HEK293T (cell line): Measurements from ENCODE around the gene TMEM186.
"Not testable (repeated sequence)": the region's sequence is repeated elsewhere in the genome, so short reads cannot be mapped to it uniquely, and the experiment has no call there.

ENCODE experiments used
- CTCF ChIA-PET: fragments of 350-600 bp; formaldehyde crosslinking; extraction: SDS; loops from one replicate; lab custom pipeline; 2021; ENCODE audit warnings: antibody characterized with exemption, inconsistent platforms; lab: Yijun Ruan, JAX
- POLR2A ChIA-PET: fragments of 350-600 bp; formaldehyde crosslinking; extraction: SDS; loops from one replicate; lab custom pipeline; 2020; ENCODE audit warnings: antibody characterized with exemption, inconsistent platforms; lab: Yijun Ruan, JAX
- DNase-seq: peaks from one replicate; pipeline ENCODE4 v3.0.0; 2012; ENCODE audit warnings: mixed read lengths; ENCODE audit errors: extremely low spot score
- ARNT ChIP-seq: fragments of 450-650 bp; IDR thresholded peaks from 2 replicates; pipeline ENCODE4 v1.6.1; 2017; ENCODE audit warnings: mild to moderate bottlenecking
- BHLHE40 ChIP-seq: fragments of 450-650 bp; IDR thresholded peaks from 2 replicates; pipeline ENCODE4 v1.6.1; 2016; ENCODE audit warnings: mild to moderate bottlenecking, moderate library complexity, borderline replicate concordance
- CTBP1 ChIP-seq: fragments of 450-650 bp; IDR thresholded peaks from 2 replicates; pipeline ENCODE4 v1.6.1; 2016; ENCODE audit warnings: borderline replicate concordance
- ELF4 ChIP-seq: fragments of 450-650 bp; IDR thresholded peaks from 2 replicates; pipeline ENCODE4 v1.6.1; 2017; ENCODE audit warnings: antibody characterized with exemption
- FOXA1 ChIP-seq: fragments of 450-650 bp; IDR thresholded peaks from 2 replicates; pipeline ENCODE4 v1.6.1; 2016; ENCODE audit warnings: mild to moderate bottlenecking
- FOXK2 ChIP-seq: fragments of 450-650 bp; IDR thresholded peaks from 2 replicates; pipeline ENCODE4 v1.6.1; 2016; ENCODE audit warnings: mild to moderate bottlenecking
- FOXM1 ChIP-seq: fragments of 450-650 bp; IDR thresholded peaks from 2 replicates; pipeline ENCODE4 v1.6.1; 2017; ENCODE audit warnings: mild to moderate bottlenecking, borderline replicate concordance
- HDGF ChIP-seq: fragments of 450-650 bp; IDR thresholded peaks from 2 replicates; pipeline ENCODE4 v1.6.1; 2017; ENCODE audit warnings: antibody characterized with exemption, borderline replicate concordance
- L3MBTL2 ChIP-seq: fragments of 450-650 bp; conservative IDR thresholded peaks from 2 replicates; pipeline ENCODE4 v1.6.1; 2016; ENCODE audit warnings: mild to moderate bottlenecking
- LEF1 ChIP-seq: fragments of 450-650 bp; IDR thresholded peaks from 2 replicates; pipeline ENCODE4 v1.6.1; 2017; ENCODE audit warnings: mild to moderate bottlenecking, borderline replicate concordance
- NFRKB ChIP-seq: fragments of 450-650 bp; IDR thresholded peaks from 2 replicates; pipeline ENCODE4 v1.6.1; 2016; ENCODE audit warnings: mild to moderate bottlenecking, moderate library complexity
- PKNOX1 ChIP-seq: fragments of 450-650 bp; IDR thresholded peaks from 2 replicates; pipeline ENCODE4 v1.6.1; 2016
- SP1 ChIP-seq: fragments of 450-650 bp; IDR thresholded peaks from 2 replicates; pipeline ENCODE4 v1.6.1; 2017
- SUZ12 ChIP-seq: fragments of 450-650 bp; IDR thresholded peaks from 2 replicates; pipeline ENCODE4 v1.6.1; 2016; ENCODE audit warnings: mild to moderate bottlenecking
- TARDBP ChIP-seq: fragments of 450-650 bp; IDR thresholded peaks from 2 replicates; pipeline ENCODE4 v1.6.1; 2016
- ZNF384 ChIP-seq: fragments of 450-650 bp; IDR thresholded peaks from 2 replicates; pipeline ENCODE4 v1.6.1; 2016

Gene TMEM186

GRCh38 chr16:8760021-8760420 is 37.4 kb downstream of the TMEM186 start:
- CTCF ChIA-PET: no interaction called here
- no peak for TF ChIP-seq FOXM1
- TF ChIP-seq NFRKB: no peak
- TF ChIP-seq CTBP1: no peak
- TF ChIP-seq ZNF384: no peak
- no peak for TF ChIP-seq SP1
- no peak for TF ChIP-seq PKNOX1
- no peak for TF ChIP-seq ARNT
- no peak for TF ChIP-seq HDGF
- TF ChIP-seq L3MBTL2: no peak
- POLR2A ChIA-PET: no interaction called here
- no peak for DNase-seq

GRCh38 chr16:8758022-8758421 is 39.4 kb downstream of the TMEM186 start:
- CTCF ChIA-PET: no interaction called here
- no peak for DNase-seq
- TF ChIP-seq L3MBTL2 (no peak), ZNF384 (no peak), FOXK2 (no peak)
- POLR2A ChIA-PET: no interaction called here

- no peak for TF ChIP-seq CTBP1
- no peak for TF ChIP-seq ELF4
- TF ChIP-seq NFRKB: no peak
- no peak for TF ChIP-seq FOXA1
- no peak for TF ChIP-seq PKNOX1
- TF ChIP-seq HDGF: no peak
- TF ChIP-seq FOXM1: no peak
- DNase-seq: no peak
- POLR2A ChIA-PET: no interaction called here
- CTCF ChIA-PET: no interaction called here
Observed at GRCh38 chr16:8756755-8757154, 40.7 kb downstream of the TMEM186 start.

GRCh38 chr16:8753416-8754054 is 43.9 kb downstream of the TMEM186 start:
- DNase-seq: no peak
- POLR2A ChIA-PET: no interaction called here
- no peak for TF ChIP-seq CTBP1
- no peak for TF ChIP-seq NFRKB
- TF ChIP-seq PKNOX1: no peak
- no peak for TF ChIP-seq ARNT
- no peak for TF ChIP-seq SP1
- no peak for TF ChIP-seq ELF4
- CTCF ChIA-PET: no interaction called here

- ChIA-PET POLR2A (no interaction called here), CTCF (no interaction called here)
- TF ChIP-seq ZNF384 (no peak), PKNOX1 (no peak), BHLHE40 (no peak), FOXK2 (no peak), SP1 (no peak), L3MBTL2 (no peak), FOXM1 (no peak), ARNT (no peak), ELF4 (no peak), CTBP1 (no peak), TARDBP (no peak), SUZ12 (no peak), FOXA1 (no peak), NFRKB (no peak), LEF1 (no peak), HDGF (no peak)
- no peak for DNase-seq
Observed at GRCh38 chr16:8752706-8753105, 44.7 kb downstream of the TMEM186 start.

GRCh38 chr16:8751481-8752311 is 45.7 kb downstream of the TMEM186 start:
- TF ChIP-seq CTBP1 (no peak), ELF4 (no peak), NFRKB (no peak), L3MBTL2 (no peak), FOXM1 (no peak), ARNT (no peak), ZNF384 (no peak), FOXK2 (no peak), SUZ12 (no peak), BHLHE40 (no peak), FOXA1 (no peak), TARDBP (no peak), LEF1 (no peak), SP1 (no peak), PKNOX1 (no peak), HDGF (no peak)
- DNase-seq: no peak
- CTCF ChIA-PET: interaction anchor here (0.6 kb wide), 1 partner anchor 38 kb away, joined by 3 read pairs; no protein-coding TSS in a partner anchor

GRCh38 chr16:8748944-8749343 is 48.5 kb downstream of the TMEM186 start:
- CTCF ChIA-PET, DNase-seq, POLR2A ChIA-PET: not testable (repeated sequence)

More at GRCh38 chr16:8751481-8752311, 45.7 kb downstream of the TMEM186 start:
- POLR2A ChIA-PET: no interaction called here
